NT2/D1 (cell line): ENCODE results near the gene CACNG8.
"Not testable (repeated sequence)": the region's sequence is repeated elsewhere in the genome, so short reads cannot be mapped to it uniquely, and the experiment has no call there.

Source experiments
- DNase-seq: peaks from one replicate; pipeline ENCODE4 v3.0.0-alpha.2; 2011; ENCODE audit warnings: low read depth, low spot score
- H3K27me3 ChIP-seq: 2 replicates; pipeline ENCODE4 v1.6.0; 2011; ENCODE audit warnings: mild to moderate bottlenecking; ENCODE audit not compliant: insufficient read length, insufficient read depth
- H3K36me3 ChIP-seq: 2 replicates; pipeline ENCODE4 v1.6.1; 2011; ENCODE audit warnings: mild to moderate bottlenecking, low read length, mixed read lengths; ENCODE audit not compliant: insufficient read depth, insufficient read length
- H3K4me1 ChIP-seq: 2 replicates; pipeline ENCODE4 v1.5.1; 2011; ENCODE audit not compliant: insufficient read depth, insufficient read length
- H3K4me3 ChIP-seq: 2 replicates; pipeline ENCODE4 v1.5.1; 2011; ENCODE audit warnings: low read depth; ENCODE audit not compliant: insufficient read length
- H3K9ac ChIP-seq: 2 replicates; pipeline ENCODE4 v1.6.0; 2011; ENCODE audit warnings: low read depth; ENCODE audit not compliant: insufficient read length
- H3K9me3 ChIP-seq: 2 replicates; pipeline ENCODE4 v1.5.1; 2011; ENCODE audit warnings: mild to moderate bottlenecking, low read length; ENCODE audit not compliant: insufficient read depth
- SUZ12 ChIP-seq: IDR thresholded peaks from 2 replicates; pipeline ENCODE4 v1.6.1; 2011; ENCODE audit not compliant: insufficient read length, insufficient read depth; ENCODE audit errors: extremely low read depth
- YY1 ChIP-seq: IDR thresholded peaks from 2 replicates; pipeline ENCODE4 v1.6.1; 2011; ENCODE audit not compliant: insufficient read length, insufficient read depth
- ZNF274 ChIP-seq: IDR thresholded peaks from 2 replicates; pipeline ENCODE4 v1.6.1; 2011; ENCODE audit warnings: mild to moderate bottlenecking, low read depth, low read length

The CACNG8 gene

GRCh38 chr19:53944416-53944815 is 18.3 kb upstream of the CACNG8 start:
- Histone ChIP-seq H3K9ac (no peak overlapping the region), H3K4me3 (no peak overlapping the region), H3K9me3 (no peaks in the 10 kb centered on the region), H3K27me3 (no peaks in the 10 kb centered on the region), H3K36me3 (no peaks in the 10 kb centered on the region), H3K4me1 (peaks cover 4% of the 10 kb centered on the region)
- DNase-seq, result no peak
- TF ChIP-seq YY1 (no peak), SUZ12 (no peak), ZNF274 (no peak)

- no peak overlapping the region for H3K4me3 ChIP-seq
- H3K36me3 ChIP-seq, result no peaks in the 10 kb centered on the region
- no peak for DNase-seq
- peaks cover 4% of the 10 kb centered on the region for H3K4me1 ChIP-seq
- TF ChIP-seq YY1 (no peak), SUZ12 (no peak), ZNF274 (no peak)
- no peaks in the 10 kb centered on the region for H3K9me3 ChIP-seq
- no peaks in the 10 kb centered on the region for H3K27me3 ChIP-seq
- no peak overlapping the region for H3K9ac ChIP-seq
Measured at GRCh38 chr19:53944933-53945332, 17.8 kb upstream of the CACNG8 start.

DNA sequence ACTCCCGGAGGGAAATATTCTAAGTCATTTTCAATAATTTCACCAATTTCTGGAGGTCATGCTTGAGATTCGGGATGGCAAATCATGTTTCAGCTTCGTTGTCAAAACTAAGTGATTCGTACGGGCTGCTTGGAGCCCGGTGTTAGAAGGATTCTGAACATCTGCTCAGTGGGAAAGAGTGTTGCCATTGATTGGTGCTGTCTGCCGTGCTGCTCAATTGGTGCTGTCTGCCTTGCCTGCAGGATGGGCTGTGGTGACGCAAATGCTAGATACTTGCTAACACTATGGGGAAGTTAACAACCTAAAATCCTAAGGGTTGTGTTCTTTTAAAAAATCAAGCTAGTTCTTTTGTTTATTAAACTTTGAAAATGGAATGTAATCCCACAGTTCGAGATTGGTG is 17.3 kb upstream of the CACNG8 start:
- no peak overlapping the region for H3K9ac ChIP-seq
- no peak for DNase-seq
- TF ChIP-seq SUZ12, result no peak
- TF ChIP-seq YY1, result no peak
- TF ChIP-seq ZNF274, result no peak
- no peaks in the 10 kb centered on the region for H3K27me3 ChIP-seq
- peak overlapping the region; percentile 37 for H3K4me3 ChIP-seq
- H3K4me1 ChIP-seq, result peaks cover 4% of the 10 kb centered on the region
- H3K36me3 ChIP-seq, result no peaks in the 10 kb centered on the region
- no peaks in the 10 kb centered on the region for H3K9me3 ChIP-seq

- DNase-seq, result no peak
- no peak overlapping the region for H3K9ac ChIP-seq
Measured at GRCh38 chr19:53945998-53946397, 16.7 kb upstream of the CACNG8 start.

GRCh38 chr19:53947624-53948023 is 15.1 kb upstream of the CACNG8 start:
- TF ChIP-seq SUZ12 (no peak), YY1 (no peak), ZNF274 (no peak)
- H3K4me3 ChIP-seq, result no peak overlapping the region
- no peaks in the 10 kb centered on the region for H3K36me3 ChIP-seq
- no peaks in the 10 kb centered on the region for H3K27me3 ChIP-seq
- no peak overlapping the region for H3K9ac ChIP-seq
- DNase-seq, result peak; percentile 64
- H3K9me3 ChIP-seq, result no peaks in the 10 kb centered on the region
- no peaks in the 10 kb centered on the region for H3K4me1 ChIP-seq

More at GRCh38 chr19:53945998-53946397, 16.7 kb upstream of the CACNG8 start:
- Histone ChIP-seq H3K36me3 (no peaks in the 10 kb centered on the region), H3K4me1 (peaks cover 4% of the 10 kb centered on the region), H3K27me3 (no peaks in the 10 kb centered on the region), H3K9me3 (no peaks in the 10 kb centered on the region), H3K4me3 (peak overlapping the region; percentile 37)
- TF ChIP-seq SUZ12 (no peak), YY1 (no peak), ZNF274 (no peak)

GRCh38 chr19:53948611-53949010 is 14.1 kb upstream of the CACNG8 start:
- not testable (repeated sequence) for H3K36me3 ChIP-seq, H3K27me3 ChIP-seq, H3K4me3 ChIP-seq, H3K4me1 ChIP-seq, H3K9me3 ChIP-seq, DNase-seq, H3K9ac ChIP-seq

- TF ChIP-seq ZNF274 (no peak), YY1 (no peak), SUZ12 (no peak)
- H3K4me3 ChIP-seq, result no peak overlapping the region
- DNase-seq, result no peak
- H3K27me3 ChIP-seq, result no peaks in the 10 kb centered on the region
- no peaks in the 10 kb centered on the region for H3K9me3 ChIP-seq
- H3K36me3 ChIP-seq, result no peaks in the 10 kb centered on the region
- no peak overlapping the region for H3K9ac ChIP-seq
- H3K4me1 ChIP-seq, result no peaks in the 10 kb centered on the region
Measured at GRCh38 chr19:53951436-53951835, 11.3 kb upstream of the CACNG8 start.

- no peak for DNase-seq
- no peaks in the 10 kb centered on the region for H3K36me3 ChIP-seq
- H3K4me1 ChIP-seq, result no peaks in the 10 kb centered on the region
- no peak overlapping the region for H3K4me3 ChIP-seq
- no peaks in the 10 kb centered on the region for H3K27me3 ChIP-seq
- TF ChIP-seq SUZ12 (no peak), ZNF274 (no peak), YY1 (no peak)
- no peaks in the 10 kb centered on the region for H3K9me3 ChIP-seq
- H3K9ac ChIP-seq, result no peak overlapping the region
Measured at GRCh38 chr19:53951947-53952346, 10.8 kb upstream of the CACNG8 start.
